ENCODE results near the gene GATAD2A.

Gene GATAD2A

GRCh38 chr19:19529783-19530422, 124.4 kb downstream of the GATAD2A start:
- no peak for DNase-seq (ENCODE audit: low read depth, low spot score)

- no peak for DNase-seq (ENCODE audit: low read depth, low spot score)
These were observed 124.9 kb downstream of the GATAD2A start for GRCh38 chr19:19530423-19530804.

- DNase-seq (ENCODE audit: low read depth, low spot score): no peak
These were observed 125.4 kb downstream of the GATAD2A start for GRCh38 chr19:19530889-19531288.

GRCh38 chr19:19531951-19532805, 126.7 kb downstream of the GATAD2A start:
- DNase-seq (ENCODE audit: low read depth, low spot score): no peak

- no peak for DNase-seq (ENCODE audit: low read depth, low spot score)
These were observed 127.6 kb downstream of the GATAD2A start for GRCh38 chr19:19532806-19533701.

GRCh38 chr19:19533841-19534240, 128.4 kb downstream of the GATAD2A start:
- DNase-seq (ENCODE audit: low read depth, low spot score): no peak

GRCh38 chr19:19534556-19535265, 129.2 kb downstream of the GATAD2A start:
- no peak for DNase-seq (ENCODE audit: low read depth, low spot score)

GRCh38 chr19:19535311-19536191, 130.1 kb downstream of the GATAD2A start:
- no peak for DNase-seq (ENCODE audit: low read depth, low spot score)

- DNase-seq (ENCODE audit: low read depth, low spot score): no peak
These were observed 131.9 kb downstream of the GATAD2A start for GRCh38 chr19:19537075-19538048.

GRCh38 chr19:19538061-19538784, 132.7 kb downstream of the GATAD2A start, which contains the start of gene CILP2:
Gene CILP2 (plus strand): TSS chr19:19538265. CDS start chr19:19538350, 85 bp downstream.
- no peak for DNase-seq (ENCODE audit: low read depth, low spot score)

- DNase-seq (ENCODE audit: low read depth, low spot score): no peak
These were observed 133.3 kb downstream of the GATAD2A start for GRCh38 chr19:19538785-19539166.

- no peak for DNase-seq (ENCODE audit: low read depth, low spot score)
These were observed 134.2 kb downstream of the GATAD2A start for GRCh38 chr19:19539698-19540063.

GRCh38 chr19:19540064-19540714, 134.7 kb downstream of the GATAD2A start:
- no peak for DNase-seq (ENCODE audit: low read depth, low spot score)

GRCh38 chr19:19540715-19541515, 135.4 kb downstream of the GATAD2A start:
- no peak for DNase-seq (ENCODE audit: low read depth, low spot score)

GRCh38 chr19:19541616-19542015, 136.1 kb downstream of the GATAD2A start:
- no peak for DNase-seq (ENCODE audit: low read depth, low spot score)

- DNase-seq (ENCODE audit: low read depth, low spot score): no peak
These were observed 137.0 kb downstream of the GATAD2A start for GRCh38 chr19:19542507-19542906.

- DNase-seq (ENCODE audit: low read depth, low spot score): no peak
These were observed 137.6 kb downstream of the GATAD2A start for GRCh38 chr19:19543101-19543500.
